ENCODE results near the gene ZFAND3.

GRCh38 chr6:37943436-37944058 is 124.0 kb downstream of the ZFAND3 start:
- TF ChIP-seq CTCF (conservative IDR thresholded peaks at IDR 0.05; ENCODE audit: low read depth, low read length) = no peak
- no peak for TF ChIP-seq EZH2 (IDR thresholded peaks at IDR 0.05; ENCODE audit: low read length, unreplicated experiment)

Data from PC-3 (cell line).